Esophagus muscularis mucosa (tissue), 4 donors: ENCODE data around the gene KLHL5.

Experiments used
- CTCF ChIP-seq, 3 experiments: fragments of 200-600 bp in 2 of 3; fragments of 450-650 bp in 1 of 3; sonication (generic) in 2 of 3; IDR thresholded peaks; one replicate each; pipeline ENCODE4 v1.5.1; 2017 to 2019; ENCODE audit warnings: antibody characterized with exemption in 3 of 3, mild to moderate bottlenecking in 2 of 3, moderate library complexity in 1 of 3
- EP300 ChIP-seq: sonication (generic); formaldehyde crosslinking; IDR thresholded peaks from one replicate; pipeline ENCODE4 v1.6.1; 2017; ENCODE audit warnings: antibody characterized with exemption
- POLR2A ChIP-seq: fragments of 450-650 bp; IDR thresholded peaks from one replicate; pipeline ENCODE4 v1.6.1; 2017; ENCODE audit warnings: antibody characterized with exemption, moderate library complexity, mild to moderate bottlenecking, low read depth
- POLR2AphosphoS5 ChIP-seq, 2 donors: sonication (generic); formaldehyde crosslinking; IDR thresholded peaks; one replicate each; pipeline ENCODE4 v1.6.1; 2017; ENCODE audit warnings: antibody characterized with exemption in 2 of 2

- no peak for TF ChIP-seq CTCF (IDR thresholded peaks at IDR 0.05)
- TF ChIP-seq POLR2AphosphoS5 (IDR thresholded peaks at IDR 0.05): no peak
- TF ChIP-seq POLR2A: no peak
- TF ChIP-seq EP300: no peak
Measured at GRCh38 chr4:39154009-39154408, 92.0 kb downstream of the KLHL5 start.
